HG03066 (cell line): ENCODE data around the gene TMEM200C.
"Not testable (repeated sequence)": the region's sequence is repeated elsewhere in the genome, so short reads cannot be mapped to it uniquely, and the experiment has no call there.

Source experiments
- ATAC-seq: cut with Tn5 transposase; IDR thresholded peaks from one replicate; pipeline ENCODE4 v1.9.1; 2021; ENCODE audit warnings: low read depth; ENCODE audit not compliant: unreplicated experiment

Gene TMEM200C

DNA sequence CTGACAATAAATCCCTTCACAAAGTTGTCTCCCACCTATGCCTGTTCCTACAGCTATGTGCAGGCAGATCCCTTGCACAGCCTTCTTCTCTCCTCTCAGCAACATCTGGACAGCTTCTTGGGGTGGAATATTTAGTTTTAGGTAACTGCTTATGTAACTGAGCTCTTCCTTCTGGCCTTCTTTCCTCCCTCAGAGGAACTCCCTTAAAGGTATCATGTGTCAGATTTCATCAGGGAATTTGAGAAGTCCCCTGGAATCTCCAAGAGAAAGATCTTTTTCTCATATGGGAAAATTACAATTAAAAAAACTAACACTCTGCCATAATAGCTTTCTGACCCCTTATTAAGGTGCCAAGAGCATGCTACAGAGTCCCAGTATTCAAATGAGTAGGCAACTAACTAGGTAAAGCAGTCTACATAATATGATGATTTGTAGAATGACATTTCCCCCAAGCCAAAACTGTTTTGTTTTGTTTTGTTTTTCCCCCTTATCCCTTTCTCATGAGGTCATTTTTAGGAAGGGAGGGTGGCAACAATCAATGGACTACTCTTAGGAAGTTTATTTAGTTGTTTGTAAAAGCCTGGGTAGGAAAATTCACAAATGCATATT lies 2.4 kb downstream of the TMEM200C start:
- ATAC-seq = no peak

- no peak for ATAC-seq
Observed at GRCh38 chr18:5891854-5892215, 3.5 kb downstream of the TMEM200C start.

GRCh38 chr18:5891184-5891853 lies 4.0 kb downstream of the TMEM200C start:
- no peak for ATAC-seq

DNA sequence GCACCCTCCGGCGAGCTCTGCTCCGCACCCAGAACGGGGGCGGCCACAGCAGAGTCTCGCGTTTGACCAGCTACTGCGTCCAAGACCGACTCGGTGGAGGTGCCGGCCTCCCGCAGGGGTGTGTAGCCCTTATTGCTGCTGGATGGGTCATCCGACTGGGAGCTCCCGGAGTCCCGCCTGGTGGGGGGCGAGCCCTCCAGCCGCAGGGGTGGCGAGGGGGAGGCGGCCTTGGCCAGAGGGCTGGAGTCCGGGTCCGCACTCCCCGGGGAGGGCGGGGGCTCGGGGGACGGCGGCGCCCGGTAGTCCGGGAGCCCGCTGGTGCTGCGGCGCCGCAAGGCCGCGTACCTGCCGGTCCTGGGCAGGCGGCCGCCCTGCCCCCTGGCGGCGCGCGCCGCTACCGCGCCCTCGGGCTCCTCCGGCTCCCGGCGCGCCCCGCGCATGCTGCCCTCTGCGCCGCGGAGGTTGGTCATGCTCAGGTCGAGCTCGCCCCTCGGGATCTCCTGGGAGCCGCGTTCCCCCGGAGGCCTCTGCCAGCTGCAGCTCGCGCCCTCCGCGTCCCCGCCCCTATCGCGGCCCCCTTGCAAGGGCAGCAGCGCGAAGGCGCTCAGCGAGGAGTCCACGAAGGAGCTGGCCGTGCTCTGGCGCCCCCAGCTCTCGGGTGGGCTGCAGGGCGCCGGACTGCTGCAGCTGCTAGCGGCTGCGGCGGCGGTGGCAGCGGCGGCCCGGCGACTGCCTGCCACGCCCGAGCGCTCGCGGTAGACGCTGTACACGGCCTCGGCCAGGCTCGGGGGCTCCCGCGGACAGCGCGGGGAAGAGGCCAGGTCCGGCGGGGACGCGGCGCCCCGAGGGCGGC lies 4.8 kb downstream of the TMEM200C start:
- no peak for ATAC-seq

GRCh38 chr18:5885361-5885760 lies 10.0 kb downstream of the TMEM200C start:
- no peak for ATAC-seq

- ATAC-seq = no peak
Observed at GRCh38 chr18:5884375-5884774, 10.9 kb downstream of the TMEM200C start.

DNA sequence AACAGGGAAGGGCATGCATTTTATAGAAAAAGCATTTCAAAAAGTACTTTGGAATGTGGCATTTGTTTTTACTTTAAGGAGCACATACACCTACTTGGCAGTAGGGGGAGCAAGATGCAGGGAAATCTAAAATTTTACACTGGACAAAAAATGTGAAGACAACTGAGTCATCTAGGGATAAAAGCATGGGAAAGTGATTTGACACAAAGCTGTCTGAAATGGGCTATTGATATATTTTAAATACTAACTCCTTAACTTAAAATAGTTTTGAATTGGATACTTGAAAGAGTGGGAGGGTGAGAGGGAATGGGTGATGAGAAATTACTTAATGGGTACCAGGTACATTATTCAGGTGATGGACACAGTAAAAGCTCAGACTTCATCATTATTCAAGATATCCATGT lies 15.8 kb downstream of the TMEM200C start:
- ATAC-seq = no peak

- no peak for ATAC-seq
Observed at GRCh38 chr18:5876891-5877290, 18.4 kb downstream of the TMEM200C start.

DNA sequence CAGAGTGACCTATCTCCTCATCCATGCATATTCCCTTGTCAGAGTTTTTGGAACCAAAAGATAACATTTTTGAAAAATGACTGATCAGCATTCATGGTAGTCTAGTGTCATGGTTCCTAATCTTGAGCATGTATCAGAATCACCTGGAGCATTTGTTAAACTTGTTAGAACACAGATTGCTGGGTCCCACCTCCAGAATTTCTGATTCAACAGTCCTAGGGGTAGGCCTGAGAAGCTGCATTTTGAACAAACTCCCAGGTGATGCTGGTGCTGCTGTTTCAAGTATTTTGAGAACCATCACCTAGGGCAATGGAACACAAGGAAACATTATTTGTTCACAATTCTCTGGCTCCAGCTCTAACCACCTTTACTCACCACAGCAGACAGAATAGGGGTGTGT lies 21.0 kb downstream of the TMEM200C start:
- ATAC-seq = no peak

GRCh38 chr18:5872886-5873285 lies 22.4 kb downstream of the TMEM200C start:
- no peak for ATAC-seq

- no peak for ATAC-seq
Observed at GRCh38 chr18:5871426-5871825, 23.9 kb downstream of the TMEM200C start.

- ATAC-seq = peak; percentile 75
Observed at GRCh38 chr18:5868218-5868854, 27.0 kb downstream of the TMEM200C start.

DNA sequence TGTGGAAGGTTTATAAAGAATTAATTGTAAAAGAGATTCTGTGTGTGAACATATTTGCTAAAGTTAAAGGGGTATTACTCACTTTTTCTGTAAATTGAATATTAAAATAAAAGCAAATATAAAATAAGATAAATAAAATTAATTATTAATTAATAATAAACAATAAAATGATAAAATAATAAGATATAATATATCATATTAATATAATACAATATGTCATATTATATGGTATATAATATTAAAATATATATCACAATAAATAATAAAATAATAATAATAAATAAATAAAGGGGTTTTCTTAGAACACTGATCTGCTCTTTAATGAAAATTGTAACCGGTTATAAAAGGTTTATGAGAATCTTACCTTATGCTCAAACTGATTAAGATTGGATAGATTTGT lies 29.8 kb downstream of the TMEM200C start:
- ATAC-seq = no peak

- ATAC-seq = not testable (repeated sequence)
Observed at GRCh38 chr18:5862127-5862526, 33.2 kb downstream of the TMEM200C start.

DNA sequence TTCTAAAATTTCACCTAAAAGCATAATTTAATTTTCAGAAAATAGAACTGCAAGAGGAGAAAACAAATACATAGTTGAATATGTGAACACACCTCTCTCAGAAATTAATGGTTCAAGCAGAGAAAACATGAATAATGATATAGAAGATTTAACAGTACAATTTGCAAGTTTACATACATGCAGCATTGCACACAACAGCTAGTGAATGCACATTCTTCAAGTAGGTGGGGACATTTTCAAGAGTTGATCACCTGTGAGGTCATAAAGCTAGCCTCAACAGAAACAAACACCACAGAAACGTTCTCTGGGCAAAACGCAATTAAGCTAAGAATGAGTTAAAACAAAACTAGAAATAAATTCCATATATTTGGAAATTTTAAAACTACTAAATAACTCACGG lies 38.1 kb downstream of the TMEM200C start:
- no peak for ATAC-seq

GRCh38 chr18:5853253-5853652 lies 42.1 kb downstream of the TMEM200C start:
- no peak for ATAC-seq

- no peak for ATAC-seq
Observed at GRCh38 chr18:5851998-5852397, 43.3 kb downstream of the TMEM200C start.

DNA sequence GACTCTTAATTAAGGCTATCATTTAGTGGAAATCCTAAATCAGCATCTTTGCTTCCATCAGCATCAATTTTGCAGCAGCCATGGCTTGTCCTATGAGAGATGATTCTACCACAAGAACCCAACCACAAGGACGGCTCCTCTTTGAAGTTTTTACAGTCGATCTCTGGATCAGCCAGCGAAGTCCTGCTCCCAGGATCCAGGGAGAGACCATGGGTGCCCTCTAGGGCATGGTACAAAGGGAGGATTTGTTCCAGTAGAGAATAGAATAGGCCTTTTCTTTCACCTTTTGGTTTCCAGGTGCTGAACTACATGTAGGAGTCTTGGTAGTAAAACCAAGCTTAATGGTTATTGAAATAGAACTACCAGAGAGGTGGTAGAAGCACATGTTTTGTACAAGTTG lies 52.7 kb downstream of the TMEM200C start:
- no peak for ATAC-seq

DNA sequence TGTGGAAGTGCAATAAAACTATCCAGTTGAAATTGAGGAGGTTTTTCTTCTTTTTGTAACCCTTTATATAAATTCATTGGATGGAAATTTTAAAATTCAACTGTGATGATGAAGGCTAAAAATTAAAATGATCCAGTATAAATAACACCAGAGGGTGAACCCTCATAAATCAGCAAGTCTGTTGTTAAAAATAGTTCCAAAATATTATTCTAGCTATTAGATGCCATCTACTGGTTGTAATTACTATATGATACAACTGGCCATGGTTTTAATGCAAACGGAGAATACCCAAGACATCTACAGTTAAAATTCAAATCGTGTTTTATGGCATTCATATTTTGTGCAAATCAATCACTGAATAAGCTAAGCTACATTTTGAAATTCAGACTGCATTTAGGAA lies 53.8 kb downstream of the TMEM200C start:
- no peak for ATAC-seq

DNA sequence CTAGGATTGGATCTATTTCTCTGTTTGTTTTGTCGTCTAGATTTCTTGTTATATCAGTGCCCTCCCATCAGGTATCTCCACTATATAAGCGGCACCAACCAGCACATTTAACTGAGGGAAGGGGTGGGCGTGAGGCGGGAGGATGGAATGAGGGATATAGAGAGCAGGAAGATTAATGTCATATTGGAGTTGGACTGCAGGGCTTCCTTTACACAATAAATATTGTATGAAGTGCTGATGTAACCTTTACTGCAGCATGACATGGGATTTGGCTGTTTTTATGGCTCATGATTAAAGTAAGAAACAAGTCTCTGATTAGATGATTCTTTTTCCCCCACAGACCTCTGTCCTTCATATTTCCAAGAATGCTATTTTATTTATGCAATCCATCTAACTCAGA lies 54.8 kb downstream of the TMEM200C start:
- ATAC-seq = no peak

DNA sequence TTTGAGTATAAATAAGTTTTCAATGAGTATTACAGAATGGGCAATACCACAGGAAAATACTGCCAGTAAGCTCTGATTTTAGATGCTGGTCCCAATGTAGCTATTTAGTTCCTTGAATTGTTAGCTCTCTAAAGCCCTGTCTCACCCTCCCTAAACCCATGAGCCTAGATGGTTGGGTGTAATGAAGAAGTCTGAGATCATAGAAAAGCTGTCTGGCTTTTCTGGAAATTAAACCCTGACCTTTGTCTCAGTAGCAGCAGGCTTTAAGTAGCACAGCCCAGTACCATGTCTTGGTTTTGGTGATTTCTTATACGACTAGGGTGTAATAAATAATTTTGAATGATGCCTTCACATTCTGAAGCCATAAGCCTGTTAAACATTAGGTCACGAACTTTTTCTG lies 55.3 kb downstream of the TMEM200C start:
- no peak for ATAC-seq
